RWPE1 (cell line): ENCODE results near the gene GGA1.
"Not testable (repeated sequence)": the region's sequence is repeated elsewhere in the genome, so short reads cannot be mapped to it uniquely, and the experiment has no call there.

Experiments used
- CTCF ChIA-PET: fragments of 350-600 bp; sonication (Branson Sonifier 250); formaldehyde crosslinking; extraction: SDS; loops from one replicate; lab custom pipeline; 2021; lab: Yijun Ruan, JAX
- POLR2A ChIA-PET: fragments of 400-600 bp; formaldehyde crosslinking; extraction: SDS; loops from one replicate; lab custom pipeline; 2020; ENCODE audit warnings: antibody characterized with exemption; ENCODE audit not compliant: low non-redundant PET; lab: Yijun Ruan, JAX
- DNase-seq: peaks from one replicate; pipeline ENCODE4 v3.0.0; 2012; ENCODE audit warnings: low spot score
- H3K27ac ChIP-seq: fragments of 450-650 bp; 2 replicates; pipeline ENCODE4 v1.5.1; 2017
- TF ChIP-seq, protein P1 (sequence below): fragments of 450-650 bp; conservative IDR thresholded peaks from 2 replicates; pipeline ENCODE4 v1.5.1; 2017; ENCODE audit warnings: low read depth, mild to moderate bottlenecking

The GGA1 gene

DNA sequence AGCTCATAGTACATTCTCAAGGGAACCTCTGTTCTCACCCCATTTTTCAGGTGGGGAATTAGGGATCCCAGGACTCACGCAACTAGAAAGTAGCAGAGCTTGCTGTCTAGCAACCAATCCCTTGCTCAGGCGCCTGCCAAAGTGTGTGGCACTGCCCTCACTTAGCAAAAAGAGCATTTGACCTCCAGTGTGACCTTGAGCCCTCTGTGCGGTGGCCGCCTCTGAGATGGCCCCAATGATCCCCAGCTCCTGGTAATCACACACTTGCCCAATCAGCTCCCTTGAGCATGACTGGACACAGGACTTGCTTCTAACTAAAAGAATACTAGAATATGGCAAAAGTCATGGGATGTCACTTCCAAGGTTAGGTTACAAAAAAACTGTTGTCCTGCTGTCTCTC is 26.1 kb upstream of the GGA1 start:
- DNase-seq = no peak

DNA sequence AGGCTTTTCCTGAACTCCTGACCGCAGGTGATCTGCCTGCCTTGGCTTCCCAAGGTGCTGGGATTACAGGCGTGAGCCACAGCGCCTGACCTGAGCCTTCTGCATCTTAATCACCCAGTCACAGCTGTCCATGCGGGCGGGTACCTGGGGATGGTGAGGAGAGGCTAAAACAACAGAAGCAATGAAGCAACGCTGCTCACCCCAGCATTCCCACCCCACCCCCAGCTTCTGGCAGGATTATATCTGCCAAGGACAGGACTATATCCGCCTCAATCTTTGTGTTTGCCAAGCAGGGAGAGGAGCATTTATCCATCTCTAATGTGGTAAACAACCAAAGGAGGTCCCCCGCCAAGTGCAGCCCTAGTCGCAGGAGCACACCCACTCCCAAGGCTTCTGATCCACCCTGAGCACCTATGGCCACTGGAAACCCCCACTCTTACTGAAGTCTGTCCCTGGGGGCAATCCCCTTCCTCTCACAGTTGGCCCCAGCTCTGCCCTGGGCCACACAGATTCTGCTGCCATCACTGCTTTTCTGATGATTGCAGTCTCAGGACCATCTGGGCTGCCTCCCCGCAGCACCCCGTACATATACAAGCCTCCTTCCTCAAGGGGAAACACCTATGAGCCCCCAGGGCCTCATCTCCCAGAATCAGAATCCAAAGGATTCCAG is 20.0 kb upstream of the GGA1 start:
- H3K27ac ChIP-seq = no peak overlapping the region
- ChIA-PET POLR2A (no interaction called here), CTCF (interaction anchor here (0.6 kb wide), 1 partner anchor 113 kb away, joined by 3 read pairs; no protein-coding TSS in a partner anchor)
- TF ChIP-seq, protein P1, sequence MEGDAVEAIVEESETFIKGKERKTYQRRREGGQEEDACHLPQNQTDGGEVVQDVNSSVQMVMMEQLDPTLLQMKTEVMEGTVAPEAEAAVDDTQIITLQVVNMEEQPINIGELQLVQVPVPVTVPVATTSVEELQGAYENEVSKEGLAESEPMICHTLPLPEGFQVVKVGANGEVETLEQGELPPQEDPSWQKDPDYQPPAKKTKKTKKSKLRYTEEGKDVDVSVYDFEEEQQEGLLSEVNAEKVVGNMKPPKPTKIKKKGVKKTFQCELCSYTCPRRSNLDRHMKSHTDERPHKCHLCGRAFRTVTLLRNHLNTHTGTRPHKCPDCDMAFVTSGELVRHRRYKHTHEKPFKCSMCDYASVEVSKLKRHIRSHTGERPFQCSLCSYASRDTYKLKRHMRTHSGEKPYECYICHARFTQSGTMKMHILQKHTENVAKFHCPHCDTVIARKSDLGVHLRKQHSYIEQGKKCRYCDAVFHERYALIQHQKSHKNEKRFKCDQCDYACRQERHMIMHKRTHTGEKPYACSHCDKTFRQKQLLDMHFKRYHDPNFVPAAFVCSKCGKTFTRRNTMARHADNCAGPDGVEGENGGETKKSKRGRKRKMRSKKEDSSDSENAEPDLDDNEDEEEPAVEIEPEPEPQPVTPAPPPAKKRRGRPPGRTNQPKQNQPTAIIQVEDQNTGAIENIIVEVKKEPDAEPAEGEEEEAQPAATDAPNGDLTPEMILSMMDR = no peak
- DNase-seq = no peak

More for the DNA sequence above, 26.1 kb upstream of the GGA1 start:
- no peak overlapping the region for H3K27ac ChIP-seq
- POLR2A ChIA-PET = no interaction called here
- CTCF ChIA-PET = no interaction called here
- TF ChIP-seq, protein P1 = no peak

DNA sequence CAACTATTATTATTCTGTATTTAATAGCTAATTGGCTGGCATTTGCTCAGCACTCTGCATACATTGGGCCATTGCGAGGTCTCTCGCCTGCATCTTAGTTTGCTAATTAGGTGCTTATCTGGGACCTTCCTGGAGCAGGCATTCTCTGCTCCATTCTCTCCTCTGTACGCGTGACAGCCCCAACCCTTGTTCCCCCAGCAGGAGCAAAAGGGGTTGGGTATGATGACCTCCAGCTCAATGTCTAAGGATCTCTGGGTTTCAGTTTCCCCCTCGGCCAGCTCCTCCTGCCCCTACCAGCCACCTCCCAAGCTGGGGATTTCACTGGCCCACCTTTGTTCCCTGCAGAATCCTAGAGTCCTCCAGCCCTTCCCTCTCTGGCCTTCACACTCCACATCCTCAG is 19.0 kb upstream of the GGA1 start:
- H3K27ac ChIP-seq = no peak overlapping the region
- no peak for DNase-seq
- CTCF ChIA-PET = interaction anchor here (0.7 kb wide), 1 partner anchor 22 kb away, joined by 3 read pairs; no protein-coding TSS in a partner anchor
- POLR2A ChIA-PET = no interaction called here
- TF ChIP-seq, protein P1 = no peak

DNA sequence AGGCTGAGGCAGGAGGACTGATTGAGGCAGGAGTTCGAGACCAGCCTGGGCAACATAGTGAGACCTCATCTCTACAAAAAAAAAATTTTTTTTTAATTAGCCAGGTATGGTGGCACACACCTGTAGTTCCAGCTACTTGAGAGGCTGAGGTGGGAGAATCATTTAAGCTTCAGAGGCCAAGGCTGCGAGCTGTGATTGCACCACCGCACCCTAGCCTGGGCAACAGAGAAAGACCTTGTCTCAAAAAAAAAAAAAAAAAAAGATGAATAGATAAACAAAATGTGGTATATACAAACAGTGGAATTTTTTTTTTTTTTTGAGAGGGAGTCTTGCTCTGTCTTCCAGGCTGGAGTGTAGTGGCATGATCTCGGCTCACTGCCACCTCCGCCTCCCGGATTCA is 17.6 kb upstream of the GGA1 start:
- CTCF ChIA-PET = interaction anchor here (0.6 kb wide), 1 partner anchor 52 kb away, joined by 3 read pairs; no protein-coding TSS in a partner anchor
- H3K27ac ChIP-seq, DNase-seq, POLR2A ChIA-PET: not testable (repeated sequence)

DNA sequence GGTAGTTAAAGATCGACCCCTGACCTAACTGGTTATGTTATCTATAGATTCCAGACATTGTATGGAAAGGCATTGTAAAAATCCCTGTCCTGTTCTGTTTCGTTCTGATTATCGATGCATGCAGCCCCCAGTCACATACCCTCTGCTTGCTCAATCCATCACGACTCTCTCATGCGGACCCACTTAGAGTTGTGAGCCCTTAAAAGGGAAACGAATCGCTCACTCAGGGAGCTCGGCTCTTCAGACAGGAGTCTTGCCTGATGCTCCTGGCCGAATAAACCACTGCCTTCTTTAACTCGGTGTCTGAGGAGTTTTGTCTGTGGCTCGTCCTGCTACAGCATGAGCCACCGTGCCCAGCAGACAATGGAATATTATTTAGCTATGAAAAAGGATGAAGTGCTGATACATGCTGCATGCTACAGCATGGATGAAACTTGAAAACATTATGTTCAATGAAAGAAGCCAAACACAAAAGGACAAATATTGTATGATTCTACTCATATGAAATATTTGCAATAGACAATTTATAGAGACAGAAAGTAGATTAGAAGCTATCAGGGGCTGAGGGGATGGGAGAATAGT is 16.7 kb upstream of the GGA1 start:
- ChIA-PET POLR2A (no interaction called here), CTCF (interaction anchor here (0.9 to 1.9 kb wide), 9 partner anchors 10 to 119 kb away, joined by 3 to 11 read pairs (median 6); partner anchors contain the start of gene LGALS2)
- H3K27ac ChIP-seq = no peak overlapping the region
- TF ChIP-seq, protein P1 = no peak
- DNase-seq = no peak

DNA sequence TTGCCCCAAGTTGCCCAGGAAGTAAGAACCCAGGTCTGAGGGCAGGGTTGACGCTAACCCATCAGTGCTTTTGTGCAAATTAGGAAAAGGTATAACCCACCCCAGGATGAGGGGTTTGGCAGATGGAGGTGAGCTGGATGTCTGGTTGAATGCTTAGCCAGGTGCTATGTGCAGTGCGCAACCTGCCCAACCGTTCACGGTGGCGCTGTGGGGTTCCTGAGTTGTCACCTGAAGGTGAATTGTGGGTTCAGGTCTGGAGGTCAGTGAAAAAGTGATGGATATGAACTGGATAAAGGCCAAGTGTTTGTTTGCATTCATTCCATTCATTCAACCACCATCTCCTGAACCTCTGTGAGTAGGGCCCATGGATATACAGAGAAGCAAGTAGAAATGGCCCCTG is 14.4 kb upstream of the GGA1 start:
- TF ChIP-seq, protein P1 = no peak
- DNase-seq = no peak
- CTCF ChIA-PET = interaction anchor here (0.7 kb wide), 1 partner anchor 27 kb away, joined by 3 read pairs; no protein-coding TSS in a partner anchor
- POLR2A ChIA-PET = no interaction called here
- H3K27ac ChIP-seq = no peak overlapping the region

DNA sequence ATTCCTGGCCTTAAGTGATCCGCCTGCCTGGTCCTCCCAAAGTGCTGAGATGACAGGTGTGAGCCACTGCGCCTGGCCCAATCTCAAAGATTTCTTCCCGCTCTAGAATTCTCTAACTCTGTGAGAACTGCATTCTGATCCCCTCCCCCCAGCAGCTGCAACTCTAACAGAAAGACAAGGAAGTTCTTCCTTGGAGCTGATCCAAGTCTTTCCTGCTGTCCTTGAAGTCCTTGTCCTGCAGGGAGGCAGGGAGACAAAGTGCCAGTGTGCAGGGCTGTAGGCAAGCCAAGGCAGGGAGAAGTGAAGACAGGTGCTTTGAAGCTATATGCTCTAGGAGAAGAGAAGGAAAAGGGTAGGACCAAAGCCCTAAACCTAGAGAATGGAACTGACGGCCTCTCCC is 9.5 kb upstream of the GGA1 start:
- ChIA-PET CTCF (interaction anchor here (1.2 kb wide), 1 partner anchor 61 kb away, joined by 3 read pairs; no protein-coding TSS in a partner anchor), POLR2A (interaction anchor here (0.7 kb wide), 1 partner anchor 184 kb away, joined by 9 read pairs; no protein-coding TSS in a partner anchor)
- H3K27ac ChIP-seq = no peak overlapping the region
- TF ChIP-seq, protein P1 = no peak
- no peak for DNase-seq
